K562 (cell line): ENCODE measurements around the gene WASF2. TPM values are rescaled to one million over a fixed set of nuclear protein-coding genes. Genes with fewer than 3 reads are reported as not detected.

ENCODE experiments used
- ARHGAP35 ChIP-seq: fragments of 450-650 bp; IDR thresholded peaks from 2 replicates; pipeline ENCODE4 v1.6.1; 2018; ENCODE audit not compliant: partially characterized antibody
- BCL6 ChIP-seq: fragments of 250-450 bp; sonication (Bioruptor Pico); IDR thresholded peaks from 2 replicates; pipeline ENCODE4 v1.4.0; 2020
- CHCHD3 ChIP-seq: fragments of 250-450 bp; sonication (Bioruptor Pico); IDR thresholded peaks from 2 replicates; pipeline ENCODE4 v2.1.2; 2022; ENCODE audit warnings: mild to moderate bottlenecking
- CTCFL ChIP-seq: IDR thresholded peaks from 2 replicates; pipeline ENCODE4 v1.6.1; 2011; ENCODE audit warnings: borderline replicate concordance, low read depth, mild to moderate bottlenecking, moderate library complexity, low read length; ENCODE audit not compliant: insufficient read depth, poor library complexity, severe bottlenecking
- DDX20 ChIP-seq: fragments of 450-650 bp; IDR thresholded peaks from 2 replicates; pipeline ENCODE4 v1.6.1; 2016; ENCODE audit warnings: missing genetic modification characterization, low read depth, mild to moderate bottlenecking, missing compliant biosample characterization, moderate library complexity
- EHMT2 ChIP-seq: fragments of 450-650 bp; IDR thresholded peaks from 2 replicates; pipeline ENCODE4 v1.6.1; 2018; ENCODE audit warnings: antibody characterized with exemption
- ETV5 ChIP-seq: sonication (generic); formaldehyde crosslinking; IDR thresholded peaks from 2 replicates; pipeline ENCODE4 v1.4.0; 2020; ENCODE audit warnings: low read depth, mild to moderate bottlenecking, missing genetic modification reagents
- GTF2A2 ChIP-seq: IDR thresholded peaks from 2 replicates; pipeline ENCODE4 v1.6.1; 2016; ENCODE audit warnings: mild to moderate bottlenecking, missing genetic modification characterization, missing compliant biosample characterization
- MAX ChIP-seq: sonication (generic); formaldehyde crosslinking; IDR thresholded peaks from 2 replicates; pipeline ENCODE4 v1.9.0; 2022; ENCODE audit warnings: mild to moderate bottlenecking, missing genetic modification reagents
- NCOA6 ChIP-seq: fragments of 450-650 bp; IDR thresholded peaks from 2 replicates; pipeline ENCODE4 v1.6.1; 2017; ENCODE audit warnings: mild to moderate bottlenecking
- PTTG1 ChIP-seq: fragments of 450-650 bp; IDR thresholded peaks from 2 replicates; pipeline ENCODE4 v1.6.1; 2016; ENCODE audit warnings: low read depth, mild to moderate bottlenecking, missing genetic modification characterization, missing compliant biosample characterization
- SAFB ChIP-seq: fragments of 200-400 bp; formaldehyde crosslinking; IDR thresholded peaks from 2 replicates; pipeline ENCODE4 v1.6.1; 2017; ENCODE audit warnings: low read depth, low read length, borderline replicate concordance
- SRF ChIP-seq, 2 experiments: fragments of 250-450, 450-650 bp in 1 of 2; sonication (Bioruptor Pico) in 1 of 2; sonication (generic) in 1 of 2; formaldehyde crosslinking; IDR thresholded peaks; 2 replicates each; pipeline versions ENCODE4 v1.5.0 to v1.5.1; 2020 to 2022; ENCODE audit warnings: mild to moderate bottlenecking in 1 of 2, missing genetic modification reagents in 1 of 2
- SRSF3 ChIP-seq: fragments of 200-400 bp; formaldehyde crosslinking; IDR thresholded peaks from 2 replicates; pipeline ENCODE4 v1.6.1; 2016; ENCODE audit warnings: mild to moderate bottlenecking, low read length, moderate library complexity; ENCODE audit not compliant: insufficient read depth
- UBTF ChIP-seq, 2 experiments: IDR thresholded peaks; 2 replicates each; pipeline ENCODE4 v1.6.1; 2012; ENCODE audit warnings: improper control_type of control experiment in 2 of 2, low read depth in 2 of 2, low read length in 2 of 2, borderline replicate concordance in 1 of 2
- ZBTB26 ChIP-seq: fragments of 450-650 bp; formaldehyde crosslinking; IDR thresholded peaks from 2 replicates; pipeline ENCODE4 v1.4.0; 2022; ENCODE audit warnings: missing genetic modification characterization
- ZBTB43 ChIP-seq: sonication (generic); formaldehyde crosslinking; IDR thresholded peaks from 2 replicates; pipeline ENCODE4 v1.8.0; 2023; ENCODE audit warnings: mild to moderate bottlenecking, missing genetic modification reagents
- ZBTB7A ChIP-seq: IDR thresholded peaks from 2 replicates; pipeline ENCODE4 v1.6.1; 2011; ENCODE audit warnings: low read depth, mild to moderate bottlenecking, low read length, moderate library complexity, borderline replicate concordance; ENCODE audit not compliant: control insufficient read depth
- ZBTB8A ChIP-seq: fragments of 450-650 bp; IDR thresholded peaks from 2 replicates; pipeline ENCODE4 v1.6.1; 2018; ENCODE audit warnings: mild to moderate bottlenecking, moderate library complexity; ENCODE audit not compliant: partially characterized antibody
- ZNF445 ChIP-seq: fragments of 250-450 bp; sonication (Bioruptor Pico); IDR thresholded peaks from 2 replicates; pipeline ENCODE4 v1.4.0; 2020; ENCODE audit warnings: low read depth, mild to moderate bottlenecking, moderate library complexity
- polyA plus RNA-seq, 8 experiments: library from polyadenylated mRNA; depleted of rRNA in 4 of 8; stranded (reverse) in 5 of 8; unstranded in 3 of 8; fragments of >200 nt; fragmentation: Nextera tagmentation in 2 of 8; fragmentation: Illumina TruSeq in 1 of 8; extraction: Ambion mirVana in 2 of 8; extraction: Trizol in 1 of 8; gene quantifications; 2 replicates each; pipeline versions ENCODE4 v1.2.1 to v1.2.3, GENCODE V29; 2011 to 2014; ENCODE audit warnings: inconsistent platforms in 1 of 8, missing spikeins in 1 of 8
- total RNA-seq, 7 experiments: library from RNA; depleted of rRNA in 6 of 7; stranded (reverse); fragments of >200 nt in 6 of 7; fragmentation: Illumina TruSeq in 2 of 7; extraction: Trizol in 2 of 7; gene quantifications; 2 replicates each; pipeline versions ENCODE4 v1.2.1 to v1.2.3, GENCODE V29; 2011 to 2021; ENCODE audit warnings: low replicate concordance in 1 of 7

The WASF2 gene
- total and polyA plus RNA-seq, 9 of the 15 experiments (the other 6 are each of a cell fraction or from before 2014, with no cell fraction given), result 8.2 to 163 (median 31.2) TPM

- TF ChIP-seq ZBTB26 (no peak), ZBTB7A (peak; percentile 42; the same call in 1 of the 2 replicates), ZNF445 (CRISPR knock-in tag) (no peak), UBTF (IDR thresholded peaks at IDR 0.05; ENCODE audit: borderline replicate concordance in 1 of 2, low read depth in 2 of 2, low read length in 2 of 2) (peak in 1 of 2 experiments; percentile 58; a peak in 1 of 4 replicates), ZBTB8A (no peak), MAX (CRISPR knock-in tag) (no peak), CHCHD3 (CRISPR knock-in tag) (no peak), ETV5 (peak; percentile 50; the same call in 1 of the 2 replicates), EHMT2 (no peak), PTTG1 (no peak), GTF2A2 (tag) (no peak), SAFB (no peak), DDX20 (tag) (no peak), BCL6 (no peak), CTCFL (no peak), ARHGAP35 (no peak), SRSF3 (no peak), SRF (CRISPR knock-in tag; IDR thresholded peaks at IDR 0.05) (no peak), NCOA6 (no peak), ZBTB43 (CRISPR knock-in tag) (no peak)
Measured at GRCh38 chr1:27377760-27378495, 112.0 kb downstream of the WASF2 start (continued).
